HUDEP-2 (cell line): ENCODE data around the gene ARFGAP1.

Experiments
- DNase-seq, 76 experiments: peaks; one replicate each; lab custom pipeline; 2025; ENCODE audit not compliant: unreplicated experiment in 76 of 76; lab: John Stamatoyannopoulos, UW

The ARFGAP1 gene

DNA sequence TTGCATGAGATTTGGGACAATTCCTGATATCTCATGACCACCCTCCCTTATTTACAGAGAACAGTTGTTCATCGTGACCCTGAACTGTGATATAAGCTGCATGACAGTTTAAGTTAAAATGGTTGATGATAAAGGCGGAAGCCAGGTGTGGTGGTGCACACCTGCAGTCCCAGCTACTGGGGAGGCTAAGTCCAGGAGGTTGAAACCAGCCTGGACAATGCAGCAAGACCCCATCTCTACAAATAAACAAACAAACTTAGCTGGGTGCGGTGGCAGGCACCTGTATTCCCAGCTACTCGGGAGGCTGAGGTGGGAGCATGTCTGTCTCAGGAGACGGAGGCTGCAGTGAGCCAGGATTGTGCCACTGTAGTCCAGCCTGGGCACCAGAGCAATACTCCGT, 44.4 kb downstream of the ARFGAP1 start:
- DNase-seq, result no peak

DNA sequence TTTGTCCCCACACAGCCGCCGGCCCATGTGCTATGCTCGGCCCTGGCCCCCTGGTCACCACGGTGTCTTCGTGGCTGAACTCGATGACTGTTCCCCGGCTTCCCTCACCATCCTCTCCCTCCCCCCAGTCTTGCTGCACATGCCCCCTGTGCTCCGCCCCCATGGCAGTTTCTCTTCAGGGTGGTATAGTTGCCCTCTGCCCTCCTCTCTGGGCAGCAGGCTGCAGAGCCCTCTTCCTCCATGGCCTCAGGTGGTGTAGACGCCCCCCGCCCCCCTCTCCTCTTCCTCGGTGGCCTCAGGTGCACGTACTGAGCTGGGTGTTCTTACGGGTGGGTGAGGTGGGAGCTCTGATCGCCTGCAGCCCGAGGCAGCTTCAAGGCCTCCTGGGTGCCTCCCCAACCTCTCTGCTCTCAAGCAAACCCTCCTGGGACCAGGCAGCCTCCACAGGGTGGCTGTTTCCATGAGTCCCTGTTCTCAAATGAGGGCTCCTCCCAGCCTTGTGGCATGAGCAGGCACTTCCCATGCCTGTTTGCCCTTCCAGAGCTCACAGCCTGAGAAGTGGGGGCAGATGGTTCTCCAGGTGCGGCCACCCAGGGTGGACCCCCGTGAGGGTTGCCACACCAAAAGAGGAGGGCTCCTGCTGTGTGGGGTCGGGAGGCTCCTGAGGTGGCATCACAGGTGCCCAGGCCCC, 45.1 kb downstream of the ARFGAP1 start:
- DNase-seq, result no peak

DNA sequence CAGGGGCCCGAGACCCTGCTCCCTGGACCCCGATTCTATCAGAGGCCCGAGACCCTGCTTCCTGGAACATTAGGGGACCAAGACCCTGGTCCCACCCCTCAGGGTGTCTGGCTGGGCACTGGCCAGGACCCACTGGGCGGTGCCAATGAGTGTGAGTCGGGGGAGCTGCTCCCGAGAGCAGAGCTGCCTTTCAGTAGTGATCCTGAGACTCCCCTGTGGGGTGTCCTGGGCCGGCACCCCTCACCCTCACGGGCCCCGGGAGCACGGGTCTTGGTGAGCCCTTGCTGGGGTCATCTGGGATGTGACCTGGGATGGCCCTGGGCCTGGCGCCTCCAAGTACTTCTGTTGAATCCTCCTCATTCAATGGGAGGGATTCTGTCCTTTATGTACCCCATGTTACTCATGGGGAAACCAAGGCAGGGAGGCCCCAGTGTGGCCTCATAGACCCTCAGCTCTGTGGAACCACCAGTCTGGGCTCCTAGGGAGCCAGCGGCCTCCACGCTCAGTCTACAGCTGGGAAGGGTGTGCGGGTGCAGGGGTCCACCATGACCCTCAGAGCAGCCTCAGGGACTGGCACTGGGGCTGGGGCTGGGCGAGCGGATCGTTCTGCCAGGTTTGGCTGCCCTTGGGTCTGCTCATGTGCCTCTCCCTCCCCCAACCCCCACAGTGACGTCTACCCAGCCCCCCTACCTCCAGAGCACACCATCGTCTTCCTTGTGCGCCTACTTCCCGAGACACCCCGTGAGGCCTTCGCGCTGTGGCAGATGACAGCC, 46.0 kb downstream of the ARFGAP1 start:
- no peak for DNase-seq

DNA sequence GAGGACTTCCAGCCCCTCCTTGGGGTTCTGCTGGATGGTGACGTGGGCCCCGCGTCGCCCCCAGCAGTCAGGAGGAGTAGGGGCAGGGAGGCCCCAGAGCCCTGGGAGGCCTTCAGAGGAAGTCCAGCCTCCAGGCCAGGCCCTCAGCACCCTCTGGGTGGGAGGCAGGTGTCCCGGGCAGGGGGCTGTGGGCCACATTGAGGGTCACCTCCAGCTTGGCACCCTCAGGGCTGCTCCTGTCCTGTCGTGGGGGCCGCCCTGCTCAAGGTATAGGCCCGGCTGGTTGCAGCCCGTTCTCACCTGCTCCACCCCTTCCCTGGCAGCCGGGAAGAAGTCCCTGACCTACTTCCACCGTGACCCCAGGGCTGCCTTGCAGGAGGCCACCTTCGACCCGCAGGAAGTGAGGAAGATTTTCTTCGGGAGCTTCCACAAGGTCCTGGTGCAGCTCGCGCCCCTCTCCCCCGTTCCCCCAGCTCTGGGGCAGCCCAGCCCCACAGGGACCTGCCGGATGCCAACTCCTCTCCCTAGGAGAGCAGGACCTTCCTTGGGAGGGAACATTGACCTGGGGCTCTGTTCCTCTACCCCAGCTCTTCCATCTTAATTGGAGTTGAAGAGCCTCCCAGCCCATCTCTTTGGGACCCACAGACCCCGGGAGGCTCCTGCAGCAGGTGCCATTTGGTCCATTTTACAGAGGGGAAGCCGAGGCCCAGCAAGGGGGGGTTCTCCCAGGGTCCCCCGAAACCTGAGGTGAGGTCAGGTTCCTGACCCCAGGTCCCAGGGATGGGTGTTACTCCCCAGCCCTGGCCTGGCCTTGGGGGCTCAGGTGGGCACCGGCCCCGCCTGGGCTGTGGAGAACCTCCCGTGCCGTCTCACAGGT, 46.8 kb downstream of the ARFGAP1 start:
- DNase-seq, result no peak

- no peak for DNase-seq
These were observed 47.5 kb downstream of the ARFGAP1 start for GRCh38 chr20:63320041-63320511.

DNA sequence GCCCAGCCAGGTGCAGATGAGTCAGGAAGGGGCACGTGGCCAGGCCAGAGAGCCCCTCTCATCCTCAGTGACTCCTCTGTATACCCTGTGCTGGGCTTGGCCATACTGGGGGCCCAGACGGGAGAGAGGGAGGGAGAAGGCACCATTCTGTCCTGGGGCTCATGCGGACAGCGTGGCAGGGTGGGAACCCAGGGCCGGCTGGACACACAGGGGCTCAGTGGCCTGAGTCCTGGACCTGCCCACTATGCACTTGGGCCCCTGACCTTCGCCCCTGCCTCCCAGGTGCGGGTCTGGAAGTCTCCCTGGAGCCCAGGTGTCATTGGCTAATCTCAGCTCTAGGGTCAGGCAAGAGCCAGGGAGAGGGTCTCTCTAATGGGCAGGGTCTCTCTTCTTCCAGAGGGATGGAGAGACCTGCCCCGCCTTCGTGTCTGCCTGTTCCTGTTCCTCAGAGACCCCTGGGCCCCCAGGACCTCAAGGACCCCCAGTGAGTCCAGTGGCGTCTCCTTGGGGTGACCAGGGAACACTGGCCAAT, 48.1 kb downstream of the ARFGAP1 start:
- no peak for DNase-seq

DNA sequence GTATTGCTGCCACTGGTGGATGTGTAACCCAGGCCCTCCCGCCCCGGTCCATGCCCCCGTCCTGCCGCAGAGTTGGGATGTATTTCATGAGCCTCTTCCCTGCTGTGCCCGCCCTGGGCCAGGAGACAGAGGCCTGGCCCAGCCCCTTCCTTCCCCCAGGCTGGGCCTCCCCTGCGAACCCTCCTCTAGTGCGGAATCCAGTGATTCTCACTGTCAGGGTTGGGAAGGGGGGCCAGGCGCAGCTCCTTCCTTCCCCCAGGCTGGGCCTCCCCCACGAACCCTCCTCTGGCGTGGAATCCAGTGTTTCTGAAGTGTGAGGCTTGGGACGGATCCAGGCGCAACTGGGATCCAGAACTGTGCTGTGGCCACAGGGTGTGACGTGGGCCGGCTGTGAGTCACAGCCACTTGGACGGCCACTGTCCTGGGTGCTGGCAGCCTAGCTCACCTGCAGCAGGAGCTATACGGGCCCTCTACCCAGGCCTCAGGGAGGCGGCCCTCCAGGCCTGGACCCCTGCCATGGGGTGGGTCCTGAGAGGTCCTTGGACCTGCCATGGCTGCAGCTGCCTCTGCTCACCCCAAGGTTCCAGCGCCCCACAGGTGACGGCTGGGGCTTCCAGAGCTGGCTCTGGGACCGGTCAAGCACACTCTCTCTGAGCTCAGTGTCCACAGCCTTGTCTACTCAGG, 48.7 kb downstream of the ARFGAP1 start:
- DNase-seq, result no peak

GRCh38 chr20:63322146-63322932, 49.7 kb downstream of the ARFGAP1 start:
- no peak for DNase-seq

DNA sequence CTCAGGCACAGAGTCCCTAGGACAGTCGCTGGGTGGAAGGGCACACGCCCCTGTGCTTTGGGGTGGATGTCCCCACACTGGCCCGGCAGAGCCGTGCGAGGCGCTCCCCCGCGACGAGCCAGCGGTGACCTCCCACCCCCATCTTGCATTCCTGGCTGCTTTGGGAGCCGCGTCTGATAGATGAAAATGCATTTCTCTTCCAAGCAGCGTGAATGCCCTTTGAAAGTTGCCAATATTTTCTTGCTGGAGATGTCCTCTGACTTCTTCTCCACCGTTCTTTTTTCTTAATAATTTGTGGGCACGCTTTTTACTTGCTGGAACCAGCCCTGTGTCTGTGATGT, 50.3 kb downstream of the ARFGAP1 start:
- no peak for DNase-seq

GRCh38 chr20:63323357-63323981, 50.9 kb downstream of the ARFGAP1 start:
- DNase-seq, result no peak

GRCh38 chr20:63325021-63325471, 52.4 kb downstream of the ARFGAP1 start:
- no peak for DNase-seq

- DNase-seq, result no peak
These were observed 53.1 kb downstream of the ARFGAP1 start for GRCh38 chr20:63325554-63326313.

GRCh38 chr20:63326314-63327230, 54.0 kb downstream of the ARFGAP1 start:
- DNase-seq, result no peak

DNA sequence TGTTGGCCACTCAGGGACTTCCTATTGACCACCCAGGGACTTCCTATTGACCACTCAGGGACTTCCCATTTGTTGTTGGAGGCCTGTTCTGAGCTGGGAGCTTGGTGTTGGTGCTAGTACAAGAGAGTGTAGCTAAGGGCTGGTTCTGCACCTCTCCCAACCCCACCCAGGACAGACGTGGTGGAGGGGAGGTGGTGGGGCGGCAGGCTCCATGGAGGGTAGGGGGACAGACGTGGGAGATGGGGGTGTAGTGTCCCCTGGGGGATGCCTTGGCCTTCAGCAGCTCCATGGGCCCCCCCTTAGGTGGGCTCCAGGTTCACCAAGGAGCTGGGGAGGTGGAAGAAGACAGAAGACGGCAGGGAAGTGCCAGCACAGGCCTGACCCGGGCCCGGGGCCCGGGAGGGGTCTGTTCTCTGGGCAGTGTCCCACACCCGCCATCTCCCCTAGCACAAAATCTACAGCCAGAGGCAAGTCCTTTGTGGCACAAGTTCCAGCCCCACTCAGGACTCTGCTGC, 54.7 kb downstream of the ARFGAP1 start:
- DNase-seq, result no peak

DNA sequence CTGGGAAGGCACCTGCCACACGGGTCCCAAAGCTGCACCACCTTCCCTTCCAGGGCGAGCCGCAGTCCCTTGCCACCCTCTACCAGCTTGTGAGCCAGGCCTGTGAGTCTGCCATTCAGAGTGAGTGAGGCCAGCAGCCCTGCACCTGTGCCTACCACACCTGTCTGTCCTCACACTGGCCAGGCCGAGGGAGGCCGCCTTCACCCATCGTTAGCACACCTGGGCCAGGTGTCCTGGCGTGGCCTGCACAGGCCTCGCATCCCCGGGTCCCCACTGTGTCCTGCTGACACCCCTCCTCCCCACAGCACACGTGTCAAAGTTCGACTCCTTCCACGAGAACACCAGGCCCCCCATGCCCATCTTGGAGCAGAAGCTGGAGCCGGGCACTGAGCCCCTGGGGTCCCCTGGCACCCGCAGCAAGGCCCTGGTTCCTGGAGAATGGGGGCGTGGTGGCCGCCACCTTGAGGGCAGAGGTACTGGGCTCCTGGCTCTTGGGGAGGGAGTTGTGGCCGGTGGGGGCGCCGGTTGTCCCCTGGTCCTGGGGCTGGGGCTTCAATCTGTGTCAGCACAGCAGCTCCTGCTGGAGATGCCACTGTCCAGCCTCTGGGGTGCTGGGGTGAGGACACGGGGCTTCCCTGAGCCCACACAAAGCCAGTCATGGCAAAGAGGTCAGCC, 55.5 kb downstream of the ARFGAP1 start:
- no peak for DNase-seq

GRCh38 chr20:63328718-63329275, 56.2 kb downstream of the ARFGAP1 start:
- no peak for DNase-seq
